Activated CD4-positive, CD25-positive, alpha-beta regulatory T cell (primary cell): ENCODE data around the gene SLC24A3.
"Not testable (repeated sequence)": the region's sequence is repeated elsewhere in the genome, so short reads cannot be mapped to it uniquely, and the experiment has no call there.

Source experiments
- DNase-seq, 4 experiments: peaks; one replicate each; lab custom pipeline; 2025; lab: John Stamatoyannopoulos, UW

Gene SLC24A3

DNA sequence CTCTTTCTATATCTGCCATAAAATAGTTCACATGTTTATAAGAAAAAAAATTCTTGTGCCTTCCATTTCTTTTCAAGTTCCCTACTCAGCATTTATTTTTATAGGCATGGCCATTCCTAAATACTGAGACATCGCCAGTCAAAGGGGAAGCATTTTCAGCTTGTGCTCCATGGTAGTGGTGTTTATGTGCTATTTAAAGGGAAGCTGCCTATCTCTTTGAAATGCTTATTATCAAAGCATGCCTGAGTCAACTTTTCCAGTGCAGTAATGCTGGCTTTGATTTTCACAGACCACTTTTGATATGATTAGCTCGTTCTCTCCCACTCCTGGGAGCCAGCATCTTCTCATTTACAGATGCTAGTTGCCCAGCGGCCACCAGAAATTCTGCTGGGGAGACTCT is 421.5 kb downstream of the SLC24A3 start:
- no peak for DNase-seq

DNA sequence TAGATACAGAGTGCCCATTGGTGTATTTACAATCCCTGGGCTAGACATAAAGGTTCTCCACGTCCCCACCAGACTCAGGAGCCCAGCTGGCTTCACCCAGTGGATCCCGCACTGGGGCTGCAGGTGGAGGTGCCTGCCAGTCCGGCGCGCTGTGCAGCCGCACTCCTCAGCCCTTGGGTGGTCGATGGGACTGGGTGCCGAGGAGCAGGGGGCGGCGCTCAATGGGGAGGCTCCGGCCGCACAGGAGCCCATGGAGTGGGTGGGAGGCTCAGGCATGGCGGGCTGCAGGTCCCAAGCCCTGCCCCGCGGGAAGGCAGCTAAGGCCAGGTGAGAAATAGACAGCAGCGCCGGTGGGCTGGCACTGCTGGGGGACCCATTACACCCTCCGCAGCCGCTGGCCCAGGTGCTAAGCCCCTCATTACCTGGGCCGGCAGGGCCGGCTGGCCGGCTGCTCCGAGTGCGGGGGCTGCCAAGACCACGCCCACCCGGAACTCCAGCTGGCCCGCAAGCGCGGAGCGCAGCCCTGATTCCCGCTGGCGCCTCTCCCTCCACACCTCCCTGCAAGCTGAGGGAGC is 427.1 kb downstream of the SLC24A3 start:
- not testable (repeated sequence) for DNase-seq

- DNase-seq = no peak
These were observed 430.4 kb downstream of the SLC24A3 start for GRCh38 chr20:19642860-19643259.

DNA sequence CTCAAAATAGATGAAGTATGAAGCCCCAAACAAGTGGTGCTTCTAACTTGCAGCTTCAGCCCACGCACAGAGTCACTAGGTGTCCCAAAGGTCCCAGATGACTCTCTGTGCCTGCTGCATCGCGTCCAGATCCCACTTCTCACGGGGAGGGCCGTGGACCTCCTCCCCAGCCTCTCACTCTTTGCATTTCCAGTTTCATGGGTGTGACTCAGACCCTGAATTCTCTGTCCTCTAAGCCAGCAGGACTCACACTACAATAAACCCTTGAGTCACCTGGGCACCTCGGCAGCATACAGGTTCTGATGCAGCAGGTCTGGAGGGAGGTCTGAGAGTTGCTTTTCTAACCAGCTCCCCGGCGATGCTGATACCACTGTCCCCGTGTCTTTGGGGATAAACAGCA is 431.6 kb downstream of the SLC24A3 start:
- DNase-seq = no peak

DNA sequence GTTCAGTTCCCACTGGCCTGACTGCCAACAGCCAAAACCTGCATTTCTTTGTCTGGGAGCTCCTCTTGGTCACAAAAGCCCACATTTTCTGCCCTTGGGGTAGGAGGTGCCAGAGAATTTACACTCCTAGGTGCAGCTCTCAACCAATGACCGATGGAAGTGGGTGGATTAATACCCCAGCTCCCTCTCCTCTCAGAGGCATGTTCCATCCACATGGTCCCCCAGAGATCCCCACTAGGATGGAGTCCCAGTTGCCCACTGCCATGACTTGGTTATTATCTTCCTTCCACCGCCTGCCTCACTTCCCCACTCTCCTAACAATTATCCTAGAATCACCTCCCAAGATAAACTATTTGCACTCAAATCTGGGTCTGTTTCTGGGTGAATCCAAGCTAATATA is 434.5 kb downstream of the SLC24A3 start:
- no peak for DNase-seq

DNA sequence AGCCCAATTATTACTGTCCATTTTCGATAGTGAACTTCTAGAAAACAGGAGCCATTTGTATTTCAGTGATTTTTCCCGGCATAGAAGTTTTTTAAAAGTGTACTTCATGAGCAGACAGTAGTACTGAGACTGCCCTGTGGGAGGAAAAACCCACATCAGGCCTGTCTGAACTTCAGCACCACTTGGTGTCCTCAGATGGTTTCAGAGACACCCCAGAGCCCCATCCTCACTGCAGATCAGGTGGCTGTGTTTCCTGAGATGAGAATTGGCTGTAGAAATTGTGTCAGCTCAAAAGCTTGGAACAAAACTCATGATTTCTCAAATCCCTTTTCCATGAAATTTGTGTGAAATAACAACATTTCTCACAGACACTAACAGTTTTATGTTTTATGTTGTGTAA is 435.6 kb downstream of the SLC24A3 start:
- DNase-seq = no peak

GRCh38 chr20:19649041-19649440 is 436.6 kb downstream of the SLC24A3 start:
- DNase-seq = no peak

DNA sequence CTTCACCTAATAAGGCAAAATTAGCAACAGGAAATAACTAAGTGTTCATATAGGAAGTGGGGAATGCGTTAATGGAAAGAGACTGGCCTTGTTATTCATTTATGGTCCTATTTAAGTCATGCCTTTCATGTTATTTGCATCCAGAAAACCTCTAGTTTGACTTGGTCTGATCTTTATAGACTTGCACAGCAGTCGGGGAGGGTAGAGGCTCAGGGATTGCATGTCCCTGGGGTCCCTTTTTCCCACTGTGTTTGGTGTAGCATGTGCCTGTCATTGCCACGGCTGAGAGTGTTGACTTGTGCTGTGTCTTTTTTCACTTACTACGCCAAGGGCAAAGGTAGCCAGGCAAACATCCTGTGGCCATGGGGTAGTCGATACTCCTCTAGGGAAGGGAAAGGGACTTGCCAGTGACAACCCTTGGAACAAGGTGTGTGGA is 440.2 kb downstream of the SLC24A3 start:
- no peak for DNase-seq

GRCh38 chr20:19653327-19653726 is 440.9 kb downstream of the SLC24A3 start:
- DNase-seq = no peak

GRCh38 chr20:19654921-19655320 is 442.5 kb downstream of the SLC24A3 start:
- no peak for DNase-seq

DNA sequence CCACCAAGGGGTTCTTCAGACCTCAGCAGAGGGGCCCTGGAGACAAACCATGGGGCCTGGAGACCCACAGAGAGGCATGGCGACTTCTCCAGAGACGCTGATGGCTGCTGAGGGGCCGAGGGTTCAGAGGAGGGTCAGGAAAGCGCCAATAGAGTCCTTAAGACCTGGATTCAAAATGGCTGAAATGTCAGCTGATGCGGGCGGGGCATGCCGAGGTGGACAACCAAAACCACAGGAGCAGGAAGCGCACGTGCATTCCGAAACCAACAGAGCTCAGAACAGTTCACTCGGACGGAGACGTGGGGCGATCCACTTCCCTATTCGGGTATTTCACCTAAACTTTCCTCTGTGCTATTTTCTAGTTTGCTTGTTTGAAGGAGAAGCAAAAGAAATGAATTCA is 445.7 kb downstream of the SLC24A3 start:
- no peak for DNase-seq

- no peak for DNase-seq
These were observed 447.0 kb downstream of the SLC24A3 start for GRCh38 chr20:19659448-19659847.

DNA sequence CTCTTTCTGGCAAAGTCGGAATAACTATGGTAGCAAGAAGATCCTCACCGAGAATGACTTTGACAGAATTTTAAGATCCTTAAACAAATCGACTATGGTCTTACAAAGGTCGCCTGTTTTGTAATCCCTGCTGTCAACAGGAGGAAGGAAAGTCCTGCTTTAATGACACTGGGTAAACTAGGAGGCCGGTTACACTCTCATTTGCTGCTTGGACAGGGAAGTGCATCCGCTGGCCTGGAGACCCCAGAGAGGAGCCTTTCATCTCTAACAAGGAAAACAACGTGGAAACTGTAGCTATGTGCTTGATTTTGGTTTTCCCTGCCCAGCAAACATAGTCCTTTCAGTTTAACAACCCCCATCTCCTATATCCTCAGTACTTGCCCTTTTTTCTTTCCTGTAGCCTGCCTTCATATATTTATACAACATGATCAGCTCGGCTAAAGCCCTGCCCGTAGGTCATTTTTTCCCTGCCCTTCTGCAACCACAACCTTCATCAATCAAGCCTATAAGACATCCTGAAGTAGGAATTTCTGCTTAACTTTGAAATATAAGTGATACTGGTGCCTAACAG is 448.5 kb downstream of the SLC24A3 start:
- DNase-seq = no peak

- DNase-seq = peak; percentile 52 to 82 (median 66)
These were observed 449.5 kb downstream of the SLC24A3 start for GRCh38 chr20:19661717-19662636.

DNA sequence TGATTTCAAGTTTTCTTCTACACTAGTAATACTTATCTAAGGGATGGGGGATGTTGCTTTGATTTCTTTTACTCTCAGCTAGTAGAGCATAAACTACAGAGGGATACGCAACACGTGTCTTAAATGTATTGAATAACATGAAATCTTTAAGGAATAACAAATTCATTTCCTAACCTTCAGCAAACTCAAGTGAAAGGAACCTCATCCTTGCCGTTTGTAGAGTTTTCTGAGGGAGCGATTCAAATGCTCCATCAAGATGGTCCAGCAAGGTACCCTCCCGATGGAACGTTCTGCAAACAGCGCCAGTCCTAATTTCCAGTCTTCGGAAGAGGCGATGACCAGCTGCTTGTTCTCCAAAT is 450.2 kb downstream of the SLC24A3 start:
- no peak for DNase-seq

DNA sequence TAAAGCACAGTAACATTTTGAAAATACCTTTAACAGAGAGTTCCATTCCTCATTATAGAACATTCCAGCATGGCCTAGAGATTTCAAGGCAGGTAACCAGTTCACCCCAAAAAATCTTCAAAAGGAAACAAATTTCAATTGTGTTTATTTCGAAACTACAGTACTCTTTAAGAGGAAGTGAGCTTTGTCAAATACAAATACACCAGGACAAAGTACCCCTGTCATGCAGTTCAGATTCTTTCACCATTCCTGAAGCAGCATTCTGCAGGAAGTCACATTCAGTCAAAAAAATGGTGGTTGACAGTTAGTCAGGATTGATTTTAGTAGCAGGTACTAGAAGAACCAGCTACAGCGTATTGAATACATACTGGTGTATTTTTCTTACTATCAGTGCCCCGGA is 456.0 kb downstream of the SLC24A3 start:
- no peak for DNase-seq

DNA sequence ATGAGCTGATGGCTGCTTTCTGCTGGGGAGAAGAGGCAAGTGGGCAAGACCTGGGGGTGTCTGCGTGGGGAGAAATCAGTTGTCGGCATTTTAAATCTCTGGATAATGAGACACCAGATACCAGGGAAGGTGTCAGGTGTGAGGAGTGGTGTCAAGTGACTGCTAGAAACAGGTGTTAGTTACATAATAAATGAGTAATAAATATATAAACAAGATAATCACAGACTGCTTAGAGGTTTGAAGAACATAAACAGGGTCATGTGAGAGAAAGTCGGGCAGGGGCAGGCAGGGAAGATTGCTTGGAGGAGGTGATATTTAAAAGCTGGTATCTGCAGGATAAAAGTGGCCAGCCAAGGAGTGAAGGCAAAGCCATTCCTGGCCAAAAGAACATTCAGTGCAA is 458.4 kb downstream of the SLC24A3 start:
- DNase-seq = no peak

- no peak for DNase-seq
These were observed 458.9 kb downstream of the SLC24A3 start for GRCh38 chr20:19671374-19671773.

DNA sequence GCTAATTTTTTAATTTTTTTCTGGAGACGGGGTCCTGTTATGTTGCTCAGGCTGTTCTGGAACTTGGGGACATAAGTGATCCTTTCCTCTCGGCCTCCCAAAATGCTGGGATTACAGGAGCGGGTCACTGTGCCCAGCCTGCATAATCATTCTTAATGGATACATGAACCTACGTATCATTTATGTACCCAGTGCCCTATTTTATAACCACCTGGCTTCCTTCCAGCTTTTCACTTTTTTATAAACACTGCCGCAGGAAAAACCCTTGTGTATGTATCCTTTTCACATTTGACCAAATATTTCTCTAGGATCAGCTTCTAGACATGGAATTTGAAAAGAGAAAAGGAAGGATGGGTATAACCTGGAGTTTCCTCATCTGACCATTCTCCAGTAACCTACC is 460.1 kb downstream of the SLC24A3 start:
- DNase-seq = no peak

DNA sequence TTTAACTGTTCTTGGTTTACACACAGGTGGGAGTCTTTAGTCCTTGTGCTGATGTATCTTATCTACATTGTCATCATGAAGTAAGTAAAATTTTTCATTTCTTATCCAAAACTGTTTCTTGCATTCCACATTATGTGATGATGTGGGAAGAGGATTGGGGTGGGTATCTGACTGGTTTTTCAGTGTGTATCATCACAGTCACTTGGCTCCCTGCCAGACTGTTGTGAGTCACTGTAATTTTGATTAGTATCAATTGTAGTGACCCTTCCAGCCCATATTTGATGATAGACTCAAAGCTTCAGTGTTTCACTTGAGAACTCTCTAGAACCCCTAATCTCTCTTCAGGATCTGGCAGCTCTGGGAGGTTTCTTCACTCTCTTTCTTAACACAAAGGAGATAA is 461.1 kb downstream of the SLC24A3 start:
- DNase-seq = no peak

- no peak for DNase-seq
These were observed 463.8 kb downstream of the SLC24A3 start for GRCh38 chr20:19676202-19676601.

DNA sequence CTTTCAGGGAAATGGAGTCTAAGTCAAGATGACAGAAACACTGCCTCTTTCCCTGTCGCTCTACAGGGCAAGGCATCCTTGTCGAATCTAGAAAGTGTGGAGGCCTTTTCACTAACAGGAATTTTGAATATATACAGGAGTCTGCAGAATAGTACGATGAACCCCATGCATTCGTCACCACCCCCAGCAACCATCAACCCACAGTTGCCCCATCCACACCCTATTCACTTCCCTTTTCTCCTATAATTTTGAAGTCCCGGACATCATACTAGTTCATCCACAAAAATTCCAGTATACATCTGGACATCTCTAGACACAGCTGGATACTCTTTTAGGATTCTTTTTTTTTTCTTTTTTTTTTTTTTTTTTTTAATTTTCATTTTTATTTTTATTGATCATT is 464.9 kb downstream of the SLC24A3 start:
- no peak for DNase-seq

- not testable (repeated sequence) for DNase-seq
These were observed 466.1 kb downstream of the SLC24A3 start for GRCh38 chr20:19678591-19678990.
